HG02970 (cell line): ENCODE data around the gene HSD11B1.

Source experiments
- ATAC-seq: cut with Tn5 transposase; IDR thresholded peaks from one replicate; pipeline ENCODE4 v1.9.1; 2021; ENCODE audit warnings: mild to moderate bottlenecking, moderate library complexity, moderate number of reproducible peaks; ENCODE audit not compliant: unreplicated experiment, low FRiP score

The HSD11B1 gene

DNA sequence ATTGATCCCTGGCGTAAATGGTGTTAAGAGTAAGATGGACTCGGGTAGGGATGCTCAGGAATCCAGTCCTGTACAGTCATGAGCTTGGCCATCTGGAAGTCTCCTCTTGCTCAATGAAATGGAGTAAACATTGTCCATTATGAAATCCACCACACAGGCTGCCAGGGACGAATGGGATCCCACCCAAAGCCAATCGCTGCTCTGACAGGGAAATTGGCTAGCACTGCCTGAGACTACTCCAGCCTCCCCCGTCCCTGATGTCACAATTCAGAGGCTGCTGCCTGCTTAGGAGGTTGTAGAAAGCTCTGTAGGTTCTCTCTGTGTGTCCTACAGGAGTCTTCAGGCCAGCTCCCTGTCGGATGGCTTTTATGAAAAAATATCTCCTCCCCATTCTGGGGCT lies at the start of gene HSD11B1:
HSD11B1 (plus strand) TSS at position 263 of the 400 bp plus-strand sequence; CDS start at position 360, 97 bp downstream.
- no peak for ATAC-seq

DNA sequence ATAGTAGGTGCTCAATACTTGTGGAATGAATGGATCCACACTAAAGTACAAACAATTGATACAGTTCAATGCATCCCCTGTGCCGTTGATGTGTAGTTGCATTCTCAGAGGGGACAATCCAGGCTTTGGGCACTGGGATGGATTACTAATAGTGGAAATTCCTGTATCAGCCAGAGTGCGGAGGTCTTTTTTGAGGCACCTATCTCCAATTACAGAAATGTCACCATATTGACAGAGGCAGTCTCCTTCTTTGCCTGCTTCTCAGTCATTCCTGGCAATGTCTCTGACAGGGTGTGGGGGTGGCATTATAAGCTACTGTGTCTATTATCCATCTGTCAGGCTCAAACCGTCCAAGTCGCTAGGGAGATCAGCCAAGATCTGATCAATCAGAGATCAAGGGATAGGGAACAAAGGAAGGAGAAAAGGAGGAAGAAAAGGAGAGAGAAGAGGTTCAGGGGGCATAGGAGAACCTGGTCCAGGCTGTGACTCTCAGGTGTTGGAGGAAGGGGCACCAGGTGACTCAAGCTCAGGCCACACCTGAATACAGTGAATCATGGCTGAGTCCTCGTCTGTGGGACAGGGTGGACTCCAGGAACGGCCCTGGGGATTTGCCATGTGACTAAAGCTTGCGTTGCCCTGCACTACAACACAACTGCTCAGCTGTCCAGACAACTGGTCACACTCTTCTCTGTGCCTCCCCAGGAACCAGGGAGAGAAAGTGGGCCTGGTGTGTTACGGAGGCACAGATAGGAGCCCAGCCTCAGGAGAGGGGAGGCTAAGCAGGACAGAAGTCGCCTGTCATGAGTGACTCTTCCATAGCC lies 49.0 kb upstream of the HSD11B1 start:
- ATAC-seq: no peak

DNA sequence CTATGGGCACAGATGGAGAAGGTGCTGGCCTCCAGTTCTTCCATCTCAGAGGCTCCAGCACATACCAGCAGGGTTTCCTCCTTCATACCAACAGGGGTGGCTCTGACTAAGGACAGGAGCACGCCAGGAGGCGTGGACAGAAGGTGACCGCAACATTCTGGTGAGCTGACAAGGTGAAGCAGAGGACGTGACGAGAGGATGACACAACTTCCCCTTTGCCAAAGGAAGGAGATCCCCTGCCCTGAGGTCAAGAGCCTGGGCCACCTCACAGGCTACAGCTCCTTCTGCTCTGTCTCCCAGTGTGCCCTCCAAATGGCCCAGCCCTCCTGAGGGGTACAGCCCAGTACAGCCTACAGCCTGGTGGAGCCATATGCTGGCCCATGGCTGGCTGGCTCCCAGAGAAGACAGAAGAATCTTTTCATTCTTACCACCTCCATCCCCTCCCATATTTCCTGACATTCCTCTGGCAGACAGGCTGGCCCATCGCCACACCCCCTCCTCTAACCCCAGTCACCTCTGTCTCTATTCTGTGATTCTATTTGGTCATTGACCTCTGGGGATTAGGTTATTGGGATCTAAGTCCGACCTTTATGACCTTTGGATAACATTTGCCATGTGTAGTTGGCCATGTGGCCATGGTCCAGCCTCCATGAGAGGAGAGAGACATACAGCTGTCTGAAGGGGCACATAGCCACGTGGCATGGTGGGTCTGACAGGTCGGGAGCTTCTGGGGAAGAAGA lies 47.3 kb upstream of the HSD11B1 start:
- no peak for ATAC-seq

DNA sequence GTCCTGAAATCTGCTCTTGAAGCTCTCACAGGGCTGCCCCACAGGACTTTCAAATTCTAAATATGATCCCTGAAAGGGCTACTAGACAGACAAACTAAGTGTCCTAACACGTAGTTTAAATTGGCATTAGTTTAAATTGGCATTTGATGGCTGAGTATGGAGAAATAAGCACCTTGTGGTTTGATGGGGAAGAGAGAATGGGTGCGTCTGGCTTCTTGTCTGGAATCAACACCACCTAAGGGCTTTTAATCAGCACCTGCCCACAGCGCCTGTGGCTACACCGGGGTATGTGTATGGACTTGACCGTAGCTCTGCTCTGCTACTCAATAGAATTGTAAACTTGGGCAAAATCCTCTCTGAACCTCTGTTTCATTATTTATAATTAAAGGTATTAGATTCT lies 46.7 kb upstream of the HSD11B1 start:
- ATAC-seq: no peak

DNA sequence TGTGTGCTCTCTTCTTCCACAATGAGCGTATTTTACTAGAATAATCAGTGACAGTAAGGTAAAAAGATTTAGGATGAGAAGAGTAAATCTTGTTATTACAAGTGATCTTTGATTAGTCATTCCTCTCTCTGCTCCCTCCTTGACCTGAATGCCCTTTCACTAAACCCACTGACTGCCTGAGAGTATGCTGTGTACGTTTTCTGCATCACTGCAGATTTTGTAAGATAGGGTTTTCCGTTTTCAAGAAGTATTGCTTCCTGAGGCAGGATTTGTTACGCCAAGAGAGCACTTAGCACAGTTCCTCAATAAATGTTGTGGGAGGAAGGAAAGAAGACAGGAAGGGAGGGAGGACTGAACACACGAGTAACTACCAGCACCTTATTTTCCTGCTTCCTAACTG lies 44.7 kb upstream of the HSD11B1 start:
- ATAC-seq: peak; percentile 67

DNA sequence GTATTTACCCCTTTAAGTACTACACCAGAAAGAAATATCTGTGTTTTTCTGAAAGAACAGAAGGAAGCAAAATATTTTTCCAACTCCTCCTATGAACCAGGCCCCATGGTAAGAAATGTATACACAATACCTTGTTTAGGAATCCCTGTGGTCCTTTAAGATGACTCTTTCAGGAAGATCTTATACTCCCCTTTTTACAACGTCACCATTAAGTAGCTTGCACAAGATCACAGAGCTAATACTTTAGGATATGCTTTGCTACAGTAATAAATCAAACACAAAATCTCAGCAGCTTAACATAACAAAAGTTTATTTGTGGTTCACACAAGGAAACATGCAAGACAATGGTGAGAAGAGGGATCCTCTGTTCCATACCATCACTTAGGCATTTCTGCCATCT lies 43.6 kb upstream of the HSD11B1 start:
- no peak for ATAC-seq

DNA sequence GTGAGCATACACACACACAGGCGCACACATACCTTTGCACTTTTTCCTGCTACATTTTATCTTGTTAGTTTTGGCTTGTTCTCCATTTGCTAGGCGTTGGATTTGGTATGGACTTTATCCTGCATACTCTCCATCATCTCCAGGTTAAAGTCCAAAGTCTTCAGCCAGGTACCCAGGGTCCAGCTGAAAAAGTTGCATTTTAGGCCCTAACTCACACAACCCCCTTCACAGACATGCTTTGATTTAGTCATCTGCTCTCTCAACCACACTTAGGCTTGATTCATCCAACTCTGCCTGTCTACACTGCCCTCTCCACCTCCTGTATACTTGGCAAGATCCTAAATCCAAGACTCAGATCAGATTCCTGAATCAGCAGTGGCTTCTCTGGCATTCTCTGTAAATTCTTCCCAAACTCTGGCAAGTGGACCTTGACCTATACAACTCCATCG lies 41.7 kb upstream of the HSD11B1 start:
- no peak for ATAC-seq

DNA sequence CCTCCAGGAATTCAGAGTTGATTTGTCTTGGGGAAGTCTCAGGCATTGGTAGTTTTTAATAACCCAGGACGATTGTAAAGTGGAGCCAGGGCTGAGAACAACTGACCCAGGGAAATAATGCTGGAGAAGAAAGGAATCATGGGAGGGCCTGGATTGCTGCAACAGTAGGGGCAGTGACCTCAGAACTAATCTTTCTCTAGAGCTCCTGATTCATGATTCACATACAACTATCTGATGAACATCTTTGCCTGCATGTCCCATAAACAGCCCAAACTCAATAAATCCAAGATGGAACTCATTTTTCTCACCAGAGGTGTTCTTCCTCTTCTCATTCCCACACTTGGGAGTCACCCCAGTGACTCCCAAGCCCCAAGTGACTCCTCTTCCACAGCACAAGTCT lies 37.5 kb upstream of the HSD11B1 start:
- ATAC-seq: no peak

DNA sequence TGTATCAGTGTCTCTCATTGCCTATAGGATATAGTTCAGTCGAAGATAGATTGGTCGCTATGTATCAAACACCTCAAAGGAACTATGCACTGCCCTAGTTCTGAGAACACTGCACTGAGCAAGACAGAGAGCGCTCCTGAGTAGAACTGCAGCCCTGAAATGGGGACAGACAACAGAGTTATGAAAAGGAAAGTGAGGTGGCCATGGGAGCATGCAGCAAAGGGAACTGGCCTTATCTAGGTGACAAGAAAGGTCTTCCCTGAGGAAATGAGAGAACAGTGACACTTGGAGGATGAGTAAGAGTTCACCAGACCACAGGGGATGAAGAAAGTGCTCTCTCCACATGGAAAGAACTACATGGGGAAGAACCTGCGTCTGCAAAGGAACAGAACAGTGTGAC lies 36.9 kb upstream of the HSD11B1 start:
- ATAC-seq: no peak

DNA sequence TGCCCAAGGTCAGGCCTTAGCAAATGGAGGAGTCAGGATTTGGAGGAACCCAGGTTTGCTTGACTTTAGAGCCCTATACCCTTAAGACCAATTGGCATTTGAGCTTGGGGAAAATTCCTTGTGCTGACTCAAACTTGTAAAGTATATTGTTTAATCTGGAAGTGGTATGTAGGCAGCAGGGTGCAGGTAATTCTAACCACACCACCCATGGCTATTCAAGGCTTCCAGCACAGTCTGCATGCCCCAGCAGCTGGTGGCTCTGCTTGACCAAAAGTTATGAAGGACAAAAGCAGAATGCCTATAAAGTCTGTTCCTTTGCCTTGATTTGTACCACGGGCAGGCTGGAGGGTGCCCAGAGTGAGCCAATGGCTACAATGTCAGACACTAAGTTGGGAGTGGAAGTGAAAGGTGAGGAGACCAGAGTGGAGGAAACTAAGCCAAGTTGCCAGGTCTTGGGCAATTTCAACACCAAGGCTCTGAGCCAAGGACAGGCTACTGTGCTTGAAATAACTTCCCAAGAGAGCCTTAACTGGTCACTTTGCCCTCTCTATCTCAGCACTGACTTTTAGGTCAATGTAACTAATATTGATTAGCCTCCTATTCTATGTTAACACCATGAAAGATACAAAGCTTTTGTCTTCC lies 34.1 kb upstream of the HSD11B1 start:
- no peak for ATAC-seq

DNA sequence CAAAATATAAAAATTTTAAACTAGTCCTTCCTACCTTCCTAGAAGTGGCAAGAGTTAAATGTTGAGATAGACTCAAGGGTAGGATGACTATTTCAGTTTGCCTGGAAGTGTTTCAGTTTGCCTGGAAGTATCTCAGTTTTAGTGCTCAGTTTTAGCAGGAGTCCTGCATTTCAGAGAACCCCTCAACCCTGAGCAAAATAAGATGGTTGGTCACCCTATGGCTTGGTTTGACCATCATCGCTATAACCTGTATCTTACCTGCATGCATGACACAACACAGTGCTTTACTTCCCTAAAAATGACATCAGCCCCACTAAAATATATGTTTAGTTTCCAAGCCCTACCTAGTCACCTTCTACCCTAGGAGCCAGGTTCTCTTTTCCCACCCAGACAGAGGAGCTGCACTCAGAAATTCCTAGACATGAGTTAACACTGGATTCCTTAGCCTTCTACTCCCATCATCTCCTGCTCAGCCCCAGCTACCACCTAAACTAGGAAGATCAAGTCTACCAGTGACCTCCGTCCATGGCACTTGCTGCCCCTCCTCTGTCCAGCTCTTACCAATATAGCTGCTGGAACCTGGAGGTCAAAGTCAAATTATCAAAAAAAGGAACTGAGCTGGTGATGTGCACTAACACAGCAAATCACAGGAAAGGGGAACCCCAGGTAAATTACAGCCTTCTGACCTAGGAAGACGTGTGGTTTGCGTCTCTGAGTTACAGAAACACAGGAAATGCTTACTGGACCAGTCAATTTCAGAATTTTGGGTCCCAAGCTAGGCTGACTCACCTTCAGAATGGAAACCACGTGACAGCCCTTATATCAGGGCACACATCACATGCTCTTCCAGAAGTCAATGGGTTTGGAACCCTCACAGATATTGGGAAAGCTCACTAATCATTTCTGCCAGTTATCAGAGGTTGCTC lies 31.7 kb upstream of the HSD11B1 start:
- ATAC-seq: peak; percentile 92

DNA sequence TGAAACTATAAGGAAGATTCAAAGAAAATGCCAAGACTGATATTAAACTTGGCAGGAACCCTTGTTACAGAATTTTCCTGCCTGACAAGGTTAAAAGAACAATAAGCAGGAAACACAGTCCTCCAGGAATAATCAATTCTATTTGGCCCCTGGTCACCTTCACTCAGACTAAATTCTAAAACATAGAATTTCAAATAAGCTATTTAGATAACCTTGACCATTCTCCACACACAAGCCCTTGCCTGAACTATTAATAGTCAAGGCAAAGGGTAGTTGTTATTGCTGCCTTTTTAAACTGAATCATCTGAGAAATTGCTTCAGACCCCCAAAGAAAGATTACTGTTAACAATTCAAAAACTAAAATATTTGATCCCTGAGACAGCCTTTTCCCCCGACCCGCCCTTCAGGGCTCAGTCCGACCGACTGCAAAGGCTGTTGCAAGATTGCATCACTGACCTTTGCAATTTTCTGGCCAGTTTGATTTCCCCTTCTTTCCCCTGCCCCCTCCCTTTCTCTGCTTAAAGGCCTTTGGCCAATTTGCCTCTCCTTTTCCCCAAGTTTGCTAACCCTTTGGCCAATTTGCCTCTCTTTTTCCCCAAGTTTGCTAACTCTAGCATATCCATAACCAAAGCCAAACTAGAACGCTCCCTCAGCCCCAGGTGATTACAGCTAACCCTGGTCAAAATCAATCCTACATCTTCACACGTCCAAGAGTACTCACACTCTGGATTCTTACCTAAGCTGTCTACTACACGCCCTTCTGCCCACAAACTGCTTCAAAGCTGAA lies 30.8 kb upstream of the HSD11B1 start:
- no peak for ATAC-seq

DNA sequence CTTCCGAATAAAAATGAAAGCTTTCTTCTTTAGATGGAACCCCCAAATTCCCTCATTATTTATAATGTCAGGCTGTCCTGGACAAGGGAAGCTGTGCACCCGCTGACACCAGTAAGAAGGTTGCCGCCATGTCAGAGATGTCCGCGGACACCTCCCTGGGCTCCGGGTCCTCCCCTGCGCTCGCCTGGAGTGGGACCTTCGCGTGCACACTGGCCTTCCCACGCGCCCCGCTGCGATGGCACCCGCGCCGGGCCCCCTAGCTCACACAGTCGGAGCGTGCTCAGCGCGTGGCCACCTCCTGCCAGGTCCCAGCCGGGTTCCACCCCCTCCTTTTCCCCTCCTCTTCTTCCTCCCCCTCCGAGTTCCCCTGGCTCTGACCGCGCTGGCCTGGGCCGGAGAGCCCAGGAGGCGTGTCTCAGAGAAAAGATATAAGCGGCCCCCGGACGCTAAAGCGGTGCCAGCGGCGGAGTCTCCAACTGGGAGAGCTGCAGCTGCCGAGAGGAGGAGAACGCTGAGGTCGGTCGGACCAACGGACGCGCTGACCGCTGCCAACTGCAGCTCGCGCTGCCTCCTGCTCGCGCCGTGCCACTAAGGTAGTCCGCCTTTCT lies 29.6 kb upstream of the HSD11B1 start, which contains the start of gene G0S2:
G0S2 (plus strand) TSS at position 456 of the 608 bp plus-strand sequence. CDS start 273 bp downstream, outside the sequence.
- ATAC-seq: no peak

DNA sequence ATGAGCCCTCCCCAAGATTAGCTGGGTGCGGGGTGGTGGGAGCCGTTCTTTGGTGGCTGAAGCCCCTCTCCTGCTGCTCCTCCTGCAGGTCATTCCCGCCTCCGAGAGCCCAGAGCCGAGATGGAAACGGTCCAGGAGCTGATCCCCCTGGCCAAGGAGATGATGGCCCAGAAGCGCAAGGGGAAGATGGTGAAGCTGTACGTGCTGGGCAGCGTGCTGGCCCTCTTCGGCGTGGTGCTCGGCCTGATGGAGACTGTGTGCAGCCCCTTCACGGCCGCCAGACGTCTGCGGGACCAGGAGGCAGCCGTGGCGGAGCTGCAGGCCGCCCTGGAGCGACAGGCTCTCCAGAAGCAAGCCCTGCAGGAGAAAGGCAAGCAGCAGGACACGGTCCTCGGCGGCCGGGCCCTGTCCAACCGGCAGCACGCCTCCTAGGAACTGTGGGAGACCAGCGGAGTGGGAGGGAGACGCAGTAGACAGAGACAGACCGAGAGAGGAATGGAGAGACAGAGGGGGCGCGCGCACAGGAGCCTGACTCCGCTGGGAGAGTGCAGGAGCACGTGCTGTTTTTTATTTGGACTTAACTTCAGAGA lies 29.0 kb upstream of the HSD11B1 start:
- ATAC-seq: no peak

DNA sequence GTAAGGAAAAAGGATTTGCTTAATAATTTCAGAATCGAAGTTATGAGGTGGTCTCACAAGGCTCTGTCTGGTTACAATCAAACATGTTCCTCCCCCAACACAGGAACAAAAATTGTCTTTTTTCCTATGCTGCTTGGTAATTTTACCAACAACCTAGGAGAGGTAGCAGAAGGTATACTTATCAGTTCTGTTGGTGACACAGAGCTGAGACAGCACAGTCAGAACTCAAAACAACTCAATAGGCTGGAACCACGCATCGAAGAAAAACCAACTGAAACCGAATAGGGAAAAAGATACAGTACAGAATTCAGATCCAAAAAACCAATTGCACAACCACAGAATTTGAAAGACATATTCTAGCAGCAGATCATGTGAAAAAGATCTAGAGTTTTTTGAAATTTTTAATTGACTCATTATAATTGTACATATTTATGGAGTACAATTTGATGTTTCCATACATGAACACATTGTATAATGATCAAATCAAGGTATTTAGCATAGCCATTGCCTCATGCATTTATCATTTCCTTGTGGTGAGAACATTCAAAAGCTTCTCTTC lies 25.6 kb upstream of the HSD11B1 start:
- no peak for ATAC-seq

DNA sequence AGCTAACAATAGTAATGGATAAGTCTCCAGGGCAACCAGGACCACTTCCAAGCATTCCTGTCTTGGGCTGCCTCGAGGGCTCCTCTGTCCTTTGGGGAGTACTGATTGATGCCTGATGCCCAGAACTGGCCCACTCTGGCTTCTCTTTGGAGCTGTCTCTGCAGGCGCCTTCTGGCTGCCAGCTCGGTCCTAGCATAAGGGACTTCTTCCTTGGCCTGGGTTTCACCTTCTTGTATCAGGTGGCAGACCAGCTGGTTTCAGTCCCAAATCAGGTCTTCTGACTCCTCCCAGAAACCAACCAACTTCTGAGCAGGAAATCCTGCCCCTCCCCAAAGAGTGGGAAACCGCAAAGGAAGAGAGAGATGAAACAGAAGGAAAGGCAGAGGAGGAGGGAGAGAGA lies 18.8 kb upstream of the HSD11B1 start:
- ATAC-seq: no peak

DNA sequence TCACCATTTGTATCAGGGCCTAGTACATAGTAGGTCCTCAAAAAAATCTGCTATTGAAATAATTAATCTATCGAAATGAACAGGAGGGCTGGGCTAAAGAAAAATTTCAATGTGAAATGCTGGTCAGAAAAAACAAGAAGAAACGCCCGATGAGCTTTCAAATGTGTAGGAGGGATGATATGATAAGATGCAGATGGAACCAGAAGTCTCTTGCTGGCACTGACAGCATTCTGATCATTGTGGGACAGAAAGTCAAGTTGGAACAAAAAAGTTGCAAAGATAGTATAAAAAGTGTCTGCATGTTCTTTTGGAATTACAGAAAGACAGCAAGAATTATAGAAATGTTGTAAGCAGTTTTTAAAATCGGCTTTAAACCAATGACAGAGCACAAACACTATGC lies 18.3 kb upstream of the HSD11B1 start:
- no peak for ATAC-seq

DNA sequence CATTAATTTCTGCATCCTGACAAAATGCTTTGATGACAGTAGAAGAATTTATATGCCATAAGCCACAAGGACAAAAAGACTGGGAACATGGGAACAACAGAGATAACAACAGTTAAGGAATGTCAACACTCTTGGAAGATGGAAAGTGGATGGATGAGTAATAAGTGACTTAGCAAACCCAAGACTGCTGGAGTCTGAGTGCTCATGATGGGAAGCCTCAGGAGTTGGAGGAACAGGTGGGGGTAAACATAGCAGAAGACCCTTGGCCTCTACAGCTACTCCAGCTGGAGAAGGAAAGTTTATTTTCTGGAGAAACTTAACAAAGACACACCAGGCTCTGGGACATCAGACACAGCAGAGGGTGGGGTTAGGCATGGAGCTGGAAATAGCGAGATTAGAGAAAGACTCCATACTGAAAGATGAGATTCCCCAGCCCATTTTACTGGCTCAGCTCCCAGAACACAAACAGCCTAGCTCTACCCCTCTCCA lies 15.9 kb upstream of the HSD11B1 start:
- no peak for ATAC-seq
